RKO (cell line): ENCODE results near the gene RALGAPA2.

Experiments used
- DNase-seq: peaks from one replicate; pipeline ENCODE4 v3.0.0-alpha.2; 2016; ENCODE audit warnings: low spot score

RALGAPA2 gene

DNA sequence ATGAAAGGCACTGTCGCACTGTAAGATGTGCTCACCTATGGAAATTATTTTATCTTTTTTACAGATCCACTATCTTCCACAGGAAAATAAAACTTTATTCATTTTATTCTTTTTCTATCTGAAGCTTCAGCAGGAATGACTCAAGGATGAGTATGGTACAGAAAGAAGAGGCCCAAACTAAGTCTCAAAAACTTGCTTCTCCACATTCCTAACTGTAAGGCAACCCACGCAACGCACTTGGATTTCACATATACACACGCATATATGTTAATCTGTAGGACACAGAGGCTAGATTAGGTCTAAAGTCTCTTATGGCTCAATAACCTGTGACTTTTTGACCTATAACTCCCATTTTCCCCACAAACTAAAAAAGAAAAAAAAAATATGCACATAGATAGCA is 81.9 kb downstream of the RALGAPA2 start:
- DNase-seq = no peak

DNA sequence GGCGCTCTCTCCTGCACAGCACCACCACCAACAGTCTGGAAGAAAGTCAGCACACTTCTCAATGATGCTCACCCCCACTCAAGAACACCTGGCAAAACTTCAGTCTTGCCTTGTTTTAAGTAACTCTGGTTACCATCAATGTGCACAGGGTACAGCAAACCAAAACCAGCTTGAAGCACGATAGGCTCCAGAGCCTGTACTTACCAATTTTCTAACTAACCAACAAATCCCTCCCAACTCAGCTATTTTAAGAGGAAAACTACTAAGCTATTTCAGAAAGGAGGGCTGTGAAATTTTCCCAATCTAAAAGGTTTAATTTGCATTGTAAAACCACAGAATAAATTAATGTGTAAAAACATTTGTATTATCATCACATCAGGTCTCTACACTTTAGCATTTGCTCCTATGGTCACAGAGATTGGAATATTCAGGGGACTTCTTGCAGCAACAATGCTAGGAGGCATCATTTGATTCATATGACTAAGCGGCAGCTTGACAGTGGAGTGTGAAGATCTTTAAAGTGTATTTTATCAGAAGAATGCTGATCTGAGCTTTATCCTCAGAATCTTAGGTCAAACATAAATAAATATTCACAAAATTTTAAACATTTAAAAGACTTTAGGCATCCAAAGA is 82.8 kb downstream of the RALGAPA2 start:
- DNase-seq = no peak

DNA sequence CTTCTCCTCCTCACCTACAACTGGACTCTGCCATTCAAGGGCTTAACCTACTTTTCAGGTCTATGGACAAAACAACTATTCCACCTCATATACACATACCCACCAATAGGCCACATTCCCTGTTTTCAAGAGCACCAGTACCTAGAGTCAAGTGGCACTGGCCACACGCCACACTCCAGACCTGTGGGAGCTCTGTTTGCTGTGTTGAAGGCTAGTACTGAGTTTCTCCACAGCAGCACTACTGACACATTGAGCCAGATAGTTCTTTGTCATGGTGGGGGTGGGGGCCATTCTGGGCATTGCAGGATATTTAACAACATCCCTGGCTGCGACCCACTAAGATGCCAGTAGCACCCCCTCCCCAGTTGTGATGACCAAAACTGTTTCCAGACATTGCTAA is 84.1 kb downstream of the RALGAPA2 start:
- DNase-seq = no peak

DNA sequence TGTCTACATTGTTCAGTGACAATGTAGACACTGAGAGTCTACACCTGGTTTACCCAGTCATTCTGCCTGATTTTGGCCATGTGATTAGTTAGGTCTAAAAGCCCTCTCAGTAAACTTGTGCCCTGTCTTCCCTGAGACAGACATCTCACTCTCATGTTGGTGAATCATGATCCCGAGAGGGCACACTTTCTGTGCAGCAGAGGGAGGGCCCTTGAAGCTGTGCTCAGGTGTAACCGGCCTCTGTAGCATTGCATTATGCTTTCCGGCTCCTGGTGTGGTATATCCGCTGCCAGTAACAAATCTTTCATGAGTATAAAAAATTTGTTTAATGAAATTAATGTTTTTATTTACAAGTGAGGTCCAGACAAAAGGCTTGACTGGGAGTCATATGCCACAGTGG is 85.0 kb downstream of the RALGAPA2 start:
- DNase-seq = no peak

DNA sequence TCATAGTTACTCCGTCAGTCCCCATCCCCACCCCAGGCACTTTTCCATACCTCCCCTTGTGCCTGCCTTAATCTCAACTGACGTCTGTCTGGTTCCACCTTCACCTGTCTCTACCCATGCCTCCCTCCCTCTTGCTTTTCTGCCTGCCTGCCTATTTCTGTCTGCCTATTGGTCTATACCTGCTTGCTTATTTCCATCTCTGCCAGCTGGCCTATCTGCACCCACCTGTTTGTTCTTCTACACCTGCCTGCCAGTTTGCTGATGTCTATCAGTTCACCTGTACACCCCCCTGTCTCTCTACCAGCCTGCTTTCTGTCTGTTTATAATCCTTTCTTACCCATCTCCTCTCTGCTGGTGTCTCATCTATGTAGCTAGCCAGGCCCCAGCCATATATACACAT is 87.5 kb downstream of the RALGAPA2 start:
- no peak for DNase-seq

DNA sequence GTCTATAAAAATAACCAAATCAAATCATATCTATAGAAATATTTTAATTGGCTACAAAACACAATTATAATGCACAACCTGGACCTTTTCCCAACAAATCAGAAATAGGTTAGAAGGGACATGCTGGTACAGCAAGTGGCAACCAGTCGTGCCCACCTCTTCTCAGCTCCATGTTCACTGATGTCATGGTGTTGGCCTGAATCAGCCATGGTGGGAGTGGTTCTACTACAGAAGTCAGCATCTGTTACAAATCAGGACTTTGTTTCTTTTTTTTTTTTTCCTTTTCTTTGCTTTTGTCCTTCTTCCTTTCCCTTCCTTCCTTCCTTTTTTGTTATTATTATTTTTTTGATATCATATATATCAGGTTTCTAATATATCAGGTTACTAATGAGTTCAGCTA is 91.2 kb downstream of the RALGAPA2 start:
- DNase-seq = no peak

DNA sequence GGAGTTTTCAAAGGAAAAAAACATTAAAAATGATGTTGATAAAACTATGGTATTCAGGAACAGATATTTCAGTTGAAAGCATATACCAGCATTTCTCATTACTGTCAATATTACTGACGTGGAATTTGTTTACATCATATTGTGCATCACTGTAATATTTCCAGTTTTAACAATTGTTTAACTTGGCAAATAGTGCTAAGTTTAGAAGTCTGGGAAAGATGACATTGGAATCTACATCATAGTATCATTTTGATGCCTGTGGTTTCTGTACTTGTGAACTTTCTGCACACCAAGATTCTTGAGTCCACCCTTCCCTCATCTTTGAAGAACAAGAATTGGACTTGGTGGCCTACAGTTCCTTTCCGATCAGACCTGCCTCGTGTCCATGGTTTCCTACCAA is 98.1 kb downstream of the RALGAPA2 start:
- no peak for DNase-seq

DNA sequence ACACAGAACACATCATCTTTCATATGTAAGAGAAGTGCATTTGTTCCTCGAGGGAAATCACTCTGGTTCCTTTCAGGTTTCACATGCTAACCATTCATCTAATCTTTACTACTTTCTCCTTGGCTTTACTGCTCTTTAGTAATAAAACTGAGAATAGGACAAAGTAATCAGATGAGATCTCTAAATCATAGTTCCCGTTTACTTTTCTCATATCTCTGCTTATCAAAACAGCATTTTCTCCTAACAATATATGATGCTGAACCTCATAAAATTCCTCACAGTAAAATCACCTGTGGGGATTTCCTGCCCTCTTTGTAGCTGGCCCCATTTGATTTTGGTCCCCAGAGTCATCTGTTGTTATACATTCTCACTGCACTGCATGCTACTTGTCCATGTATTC is 100.2 kb downstream of the RALGAPA2 start:
- DNase-seq = no peak

DNA sequence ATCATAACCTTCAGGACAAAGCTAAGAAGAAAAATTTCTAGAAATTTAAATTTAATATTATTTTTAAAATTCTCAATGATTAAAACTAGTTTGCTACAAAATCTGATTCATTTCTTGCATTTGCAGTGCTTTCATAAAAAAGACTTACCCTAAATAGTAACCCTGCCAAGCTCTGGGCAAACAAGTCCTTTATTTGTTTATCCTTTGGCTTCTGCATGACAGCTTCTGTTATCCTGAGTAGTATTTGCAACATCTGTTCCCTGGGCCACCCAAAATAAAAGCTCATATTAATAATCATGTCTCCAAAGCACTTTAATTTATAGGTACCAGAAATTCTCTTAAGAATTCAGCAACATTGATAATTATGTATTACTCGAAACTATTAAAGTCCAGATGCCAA is 101.3 kb downstream of the RALGAPA2 start:
- no peak for DNase-seq

DNA sequence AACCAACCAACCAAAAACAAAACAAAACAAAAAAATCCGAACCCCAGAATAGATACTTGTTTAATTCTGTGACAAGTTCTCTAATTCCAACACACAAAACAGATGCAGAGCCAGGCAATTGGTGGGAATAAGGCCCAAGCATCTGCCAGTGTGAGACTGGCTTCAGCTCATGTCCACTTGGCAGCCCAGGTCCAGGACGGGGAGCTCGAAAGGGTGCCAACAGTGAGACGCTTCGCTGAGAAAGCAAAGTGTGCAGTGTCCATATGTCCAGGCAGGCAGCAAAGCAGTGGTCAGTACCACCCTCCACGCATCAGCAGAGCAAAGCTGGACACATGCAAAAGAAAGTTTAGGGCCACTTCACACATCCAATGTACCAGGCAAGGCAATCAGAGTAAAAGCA is 102.9 kb downstream of the RALGAPA2 start:
- no peak for DNase-seq

DNA sequence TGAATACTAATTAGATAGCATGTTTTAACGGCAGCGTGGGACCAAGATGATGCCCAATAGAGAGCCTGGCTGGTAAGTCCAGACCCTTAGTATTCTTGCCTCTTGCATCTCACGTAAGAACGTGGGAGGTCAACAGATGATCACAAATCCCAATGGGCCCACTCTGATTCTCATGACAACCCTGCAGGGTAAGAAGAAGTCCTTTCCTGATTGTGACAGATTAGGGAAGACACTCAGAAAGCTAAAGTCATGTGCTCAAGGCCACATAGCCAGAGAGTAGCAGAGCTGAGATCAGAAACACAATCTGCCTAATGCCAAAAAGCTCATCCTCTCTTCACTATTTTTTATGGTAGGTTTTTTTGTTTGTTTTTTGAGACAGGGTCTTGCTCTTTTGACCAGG is 103.8 kb downstream of the RALGAPA2 start:
- DNase-seq = no peak

DNA sequence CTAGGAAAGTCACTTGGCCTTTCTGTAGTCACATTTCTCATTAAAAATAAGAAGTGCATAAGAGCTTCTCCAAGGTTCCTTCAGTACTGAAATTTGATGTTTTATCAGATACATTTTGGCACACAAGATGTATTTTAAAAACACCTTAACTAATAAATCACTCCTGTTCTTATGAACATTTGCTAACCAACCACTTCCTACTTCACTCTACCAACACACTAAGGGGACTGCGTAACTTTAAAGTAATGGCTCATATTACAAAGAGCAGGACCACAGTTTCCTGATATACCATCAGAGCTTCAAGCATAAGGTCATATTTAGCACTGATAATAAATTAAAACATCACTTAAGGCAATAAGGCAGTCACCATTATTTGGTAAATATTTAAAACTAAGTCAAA is 104.4 kb downstream of the RALGAPA2 start:
- DNase-seq = no peak

DNA sequence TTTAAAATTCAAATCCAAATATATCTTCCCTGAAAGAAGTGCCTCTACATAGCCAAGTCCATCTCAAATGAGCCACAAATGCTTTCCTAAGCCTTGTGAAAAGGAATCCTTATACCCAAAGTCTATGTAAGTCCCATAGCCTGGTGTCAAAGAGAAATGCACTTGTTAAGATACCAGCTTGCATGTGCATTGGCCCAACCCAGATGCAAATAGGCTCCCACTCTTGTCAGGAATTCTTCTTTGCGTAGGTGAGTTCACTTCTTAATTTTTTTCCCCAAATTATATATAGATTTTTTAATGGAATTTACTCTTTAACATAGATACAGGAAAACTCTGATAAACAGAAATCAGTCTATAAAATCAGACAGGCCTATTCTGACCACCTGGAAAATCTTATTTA is 105.6 kb downstream of the RALGAPA2 start:
- no peak for DNase-seq

DNA sequence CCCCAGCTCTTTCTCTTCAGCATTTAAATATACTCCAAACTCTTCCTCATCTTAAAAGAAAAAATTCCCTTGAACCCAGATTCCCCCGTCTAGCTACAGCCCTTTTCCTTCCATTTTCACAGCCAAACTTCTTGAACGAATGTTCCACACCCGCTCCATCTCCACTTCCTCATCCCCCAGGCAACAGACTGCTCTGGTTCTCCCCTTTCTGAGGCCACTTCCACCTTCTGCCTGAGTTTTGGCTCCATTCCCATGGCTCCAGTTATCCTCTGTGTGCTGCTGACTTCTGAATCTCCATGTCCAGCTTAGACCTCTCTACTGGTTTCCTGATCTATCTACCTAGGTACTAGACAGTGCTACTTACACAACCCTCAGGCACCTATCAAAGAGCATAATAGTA is 106.4 kb downstream of the RALGAPA2 start:
- DNase-seq = no peak

DNA sequence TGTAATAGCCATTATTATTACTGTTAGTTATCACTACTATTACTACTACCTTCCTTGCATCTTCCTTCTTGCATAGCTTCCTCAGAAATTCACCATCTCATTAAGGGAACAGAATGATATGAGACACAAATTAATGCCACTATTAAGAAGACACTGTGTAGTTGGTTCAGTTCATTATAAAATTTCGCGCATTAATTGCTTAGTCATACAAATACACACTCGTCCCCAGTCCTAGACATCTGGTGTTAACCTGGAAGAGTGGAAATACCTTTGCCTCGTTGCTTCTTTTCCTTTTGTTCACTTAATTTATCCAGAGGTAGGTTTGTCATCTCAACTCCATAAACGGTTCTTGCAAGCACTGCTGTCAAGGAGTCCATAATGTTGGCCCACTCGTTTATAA is 107.5 kb downstream of the RALGAPA2 start:
- DNase-seq = no peak

DNA sequence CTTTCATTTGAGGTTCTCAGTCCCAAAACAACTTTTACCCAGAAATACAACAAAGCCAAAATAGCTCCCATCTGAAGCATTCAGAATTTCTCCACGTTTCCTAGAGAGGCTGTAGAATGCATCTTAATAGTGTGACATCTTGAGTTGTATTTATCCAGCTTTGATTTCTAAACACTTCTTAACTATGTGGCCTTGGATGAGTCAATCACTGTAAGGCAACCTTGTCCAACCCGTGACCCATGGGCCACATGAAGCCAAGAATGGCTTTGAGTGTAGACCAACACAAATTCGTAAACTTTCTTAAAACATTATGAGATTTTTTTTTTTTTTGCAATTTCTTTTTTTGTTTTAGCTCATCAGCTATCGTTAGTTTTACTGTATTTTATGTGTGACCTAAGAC is 108.1 kb downstream of the RALGAPA2 start:
- DNase-seq = no peak

DNA sequence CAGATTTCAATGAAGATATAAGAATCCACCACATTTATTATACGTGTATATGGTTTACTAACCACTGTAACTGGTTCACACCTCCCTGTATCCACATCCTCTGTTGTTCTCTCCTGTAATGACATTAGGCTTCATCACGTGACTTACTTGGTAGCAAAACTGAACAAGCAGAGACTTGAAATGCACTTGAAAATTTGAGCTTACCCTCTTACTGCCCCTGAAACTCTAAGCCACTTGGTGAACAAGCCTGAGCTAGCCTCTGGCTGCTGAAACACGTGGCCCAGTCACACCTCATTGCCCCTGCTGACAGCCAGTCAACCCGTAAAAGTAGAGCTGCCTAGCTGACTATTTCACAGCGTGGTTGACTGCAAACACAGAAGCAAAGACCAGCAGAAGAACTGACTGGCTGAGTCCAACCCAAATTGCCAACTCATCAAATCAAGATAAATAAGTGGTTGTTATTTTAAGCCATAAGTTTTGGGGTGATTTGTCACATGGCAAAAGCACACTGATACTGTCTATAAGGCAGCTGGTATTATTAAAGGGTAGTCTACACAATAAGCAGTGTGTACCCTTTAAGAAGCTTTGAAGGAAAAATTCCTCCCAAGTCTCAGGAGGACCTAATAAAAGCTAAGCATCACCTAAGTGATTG is 109.0 kb downstream of the RALGAPA2 start:
- DNase-seq = no peak

DNA sequence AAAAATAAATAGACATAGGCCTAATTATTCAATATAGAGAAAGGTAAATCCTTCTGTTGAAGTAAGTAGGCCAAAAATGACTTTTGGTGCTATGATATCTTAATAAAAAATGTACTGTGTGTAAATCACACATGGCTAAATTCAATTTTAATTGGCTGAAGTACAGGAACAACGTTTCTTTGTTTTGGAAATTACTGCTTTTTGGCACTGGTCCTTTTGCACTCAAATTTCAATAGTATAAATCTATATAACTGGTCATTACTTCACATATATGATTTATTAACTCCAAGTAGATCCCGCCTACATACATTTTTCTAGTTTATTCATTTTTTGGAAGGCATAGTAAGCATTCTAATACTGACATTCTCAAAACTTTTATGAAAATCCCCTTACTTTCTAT is 114.5 kb downstream of the RALGAPA2 start:
- no peak for DNase-seq

DNA sequence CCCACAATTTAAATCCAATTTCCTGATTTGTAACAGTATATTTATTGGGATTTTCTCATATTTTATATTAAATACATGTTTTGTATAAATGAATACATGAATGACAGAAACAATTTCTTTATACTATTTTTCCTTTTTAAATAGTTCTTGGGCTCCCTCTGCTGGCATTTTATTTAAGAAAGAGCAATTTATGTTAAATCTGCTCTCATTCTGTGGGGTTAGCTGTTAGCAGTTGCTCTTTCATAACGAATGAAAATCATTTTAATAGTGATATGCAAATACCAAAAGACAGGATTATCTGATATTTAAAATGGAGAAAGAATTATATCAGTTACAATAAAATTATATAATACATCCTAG is 118.3 kb downstream of the RALGAPA2 start:
- DNase-seq = peak; percentile 49

DNA sequence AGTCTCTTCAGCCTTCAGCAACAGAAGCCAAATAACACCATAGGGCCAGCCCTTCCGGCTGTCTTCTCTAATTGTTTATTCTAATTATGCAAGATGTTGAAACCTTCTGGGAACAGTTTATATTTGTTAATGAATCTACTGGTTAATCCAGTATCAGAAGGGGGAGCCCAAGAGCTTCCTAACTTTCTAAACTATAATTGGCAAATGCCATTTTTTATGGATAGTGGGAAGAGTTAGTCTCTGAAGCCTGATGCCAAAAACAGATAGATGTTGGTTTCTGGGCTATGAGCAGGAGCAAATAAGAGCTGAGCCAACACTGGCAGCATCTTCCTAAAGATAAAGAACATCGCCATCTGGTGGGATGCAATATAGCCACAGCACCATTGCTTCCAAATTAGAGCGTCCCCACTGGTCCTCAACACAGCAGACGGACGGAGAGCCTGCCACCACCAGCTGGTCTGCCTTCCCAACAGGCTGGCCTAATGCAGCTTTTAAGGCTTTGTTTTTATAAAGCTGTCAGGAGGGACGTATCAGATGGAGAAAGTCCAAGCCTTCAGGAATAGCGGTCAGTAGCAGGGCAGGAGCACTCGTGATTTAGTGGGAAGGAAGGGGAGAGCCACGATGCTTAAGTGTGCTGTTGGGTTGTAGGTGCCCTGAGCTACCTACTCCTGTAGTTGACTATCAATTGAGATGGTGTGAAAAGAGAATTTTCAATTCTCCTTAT is 118.8 kb downstream of the RALGAPA2 start:
- DNase-seq = peak; percentile 69

DNA sequence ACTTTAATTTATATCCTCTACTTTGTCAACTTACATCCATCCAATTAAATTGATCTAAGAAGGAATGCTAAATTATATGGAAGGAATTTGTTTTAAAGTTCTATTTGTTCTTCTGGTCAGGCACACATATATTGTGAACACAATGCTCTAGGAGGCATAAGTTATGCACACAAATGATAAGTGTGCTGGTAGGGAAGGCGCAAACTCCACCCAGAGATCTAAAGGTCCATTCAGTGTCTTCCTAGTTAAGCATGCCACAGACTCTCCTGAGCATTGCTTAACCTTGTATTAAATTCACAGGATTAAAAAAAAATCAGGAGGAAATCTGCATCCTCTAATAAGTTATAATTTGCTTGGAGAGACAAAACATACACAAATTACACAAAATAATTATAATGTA is 127.3 kb downstream of the RALGAPA2 start:
- DNase-seq = no peak

DNA sequence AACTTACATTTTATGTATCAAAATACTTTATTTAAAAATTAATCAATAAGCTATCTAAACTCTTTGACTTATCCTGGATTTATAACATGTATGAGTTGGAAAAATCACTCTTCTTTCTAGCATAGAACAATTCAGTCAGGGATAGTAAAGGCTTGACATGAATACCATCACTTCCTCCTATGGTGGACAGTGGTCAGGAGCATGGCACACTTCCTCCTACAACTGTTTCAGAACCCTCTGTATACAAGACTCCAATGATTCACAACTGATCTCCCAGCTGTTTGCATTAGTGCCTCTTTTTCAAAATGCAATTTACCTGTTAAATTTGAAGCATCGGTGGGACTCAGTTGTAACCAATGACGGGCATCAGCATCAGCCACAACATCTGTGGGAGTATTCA is 129.7 kb downstream of the RALGAPA2 start:
- no peak for DNase-seq

DNA sequence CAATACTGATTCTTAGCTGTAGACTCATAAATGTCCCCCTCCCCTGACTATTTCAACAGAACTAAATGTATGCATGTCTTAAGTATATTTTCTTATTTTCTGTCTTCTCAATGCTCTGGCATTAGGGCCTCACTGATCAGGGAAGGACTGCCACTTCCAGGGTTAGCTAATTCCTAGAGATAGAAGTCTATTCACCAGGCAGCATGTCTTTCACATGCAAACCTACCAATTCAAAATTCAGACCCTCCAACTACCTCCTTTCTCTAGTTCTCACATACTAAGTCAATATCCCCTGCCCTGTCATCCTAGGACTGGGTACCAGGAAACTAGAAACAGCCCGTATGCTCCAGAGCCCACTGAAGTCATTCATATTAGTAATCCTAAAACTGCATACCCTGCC is 132.3 kb downstream of the RALGAPA2 start:
- no peak for DNase-seq

DNA sequence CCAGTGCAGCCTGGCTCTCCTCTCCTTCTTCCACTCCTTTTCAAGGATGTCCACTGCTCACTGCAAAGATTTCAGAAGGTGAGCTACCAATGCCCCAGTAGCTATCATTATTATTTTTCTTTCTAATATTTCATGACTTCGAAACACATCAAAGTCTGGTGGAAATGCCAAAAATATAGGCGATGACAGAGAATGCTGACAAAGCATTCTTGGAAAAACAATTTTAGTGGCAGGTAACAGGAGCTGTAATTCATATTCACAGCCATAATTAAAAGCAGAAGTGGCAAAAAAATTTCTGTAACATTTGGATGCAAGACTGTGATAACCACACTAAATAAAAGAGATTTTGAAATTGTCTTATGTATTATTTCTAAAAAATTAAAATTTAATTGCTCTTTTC is 133.6 kb downstream of the RALGAPA2 start:
- no peak for DNase-seq
